BE2C (cell line): Measurements from ENCODE around the gene MGLL.

Experiments
- DNase-seq: peaks from one replicate; pipeline ENCODE4 v3.0.0-alpha.2; 2020
- H3K27me3 ChIP-seq: fragments of 250-450 bp; sonication (Bioruptor Pico); 2 replicates; pipeline ENCODE4 v1.5.1; 2020; ENCODE audit warnings: mild to moderate bottlenecking
- H3K36me3 ChIP-seq: fragments of 250-450 bp; sonication (Bioruptor Pico); 2 replicates; pipeline ENCODE4 v1.5.1; 2020; ENCODE audit warnings: mild to moderate bottlenecking
- H3K4me1 ChIP-seq: fragments of 250-450 bp; sonication (Bioruptor Pico); 2 replicates; pipeline ENCODE4 v1.5.1; 2020
- H3K4me3 ChIP-seq: 2 replicates; pipeline ENCODE4 v1.5.1; 2011; ENCODE audit warnings: low read depth, low read length
- H3K9me3 ChIP-seq: fragments of 250-450 bp; sonication (Bioruptor Pico); 2 replicates; pipeline ENCODE4 v1.5.1; 2020
- TF ChIP-seq, protein P1 (sequence below): IDR thresholded peaks from 2 replicates; pipeline ENCODE4 v1.5.1; 2012; ENCODE audit warnings: mild to moderate bottlenecking, low read depth, low read length

MGLL gene

DNA sequence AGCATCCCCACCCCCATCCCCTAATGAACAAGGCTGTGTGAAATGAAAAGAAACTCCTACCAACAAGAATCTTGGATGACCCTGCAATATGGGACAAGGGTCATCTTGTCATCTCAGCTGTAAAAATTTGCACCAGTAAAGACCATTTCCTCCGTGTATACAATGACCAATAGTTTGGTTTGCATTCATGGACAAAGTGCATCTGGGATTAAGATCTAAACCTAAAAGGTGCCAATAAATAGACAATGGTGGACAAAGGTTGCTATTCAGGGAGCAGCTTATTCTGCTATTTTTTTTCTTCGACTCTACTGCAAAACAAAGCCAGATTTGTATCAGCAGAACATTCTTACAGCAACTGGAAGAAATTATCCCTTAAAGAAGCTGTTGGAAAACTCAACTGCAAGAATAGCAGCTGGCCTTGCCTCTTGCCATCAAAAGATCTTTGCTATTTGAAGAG, 8.0 kb downstream of the MGLL start:
- H3K27me3 ChIP-seq, result no peaks in the 10 kb centered on the region
- no peak overlapping the region for H3K4me3 ChIP-seq
- H3K4me1 ChIP-seq, result no peaks in the 10 kb centered on the region
- H3K9me3 ChIP-seq, result no peaks in the 10 kb centered on the region
- H3K36me3 ChIP-seq, result no peaks in the 10 kb centered on the region
- TF ChIP-seq, protein P1, sequence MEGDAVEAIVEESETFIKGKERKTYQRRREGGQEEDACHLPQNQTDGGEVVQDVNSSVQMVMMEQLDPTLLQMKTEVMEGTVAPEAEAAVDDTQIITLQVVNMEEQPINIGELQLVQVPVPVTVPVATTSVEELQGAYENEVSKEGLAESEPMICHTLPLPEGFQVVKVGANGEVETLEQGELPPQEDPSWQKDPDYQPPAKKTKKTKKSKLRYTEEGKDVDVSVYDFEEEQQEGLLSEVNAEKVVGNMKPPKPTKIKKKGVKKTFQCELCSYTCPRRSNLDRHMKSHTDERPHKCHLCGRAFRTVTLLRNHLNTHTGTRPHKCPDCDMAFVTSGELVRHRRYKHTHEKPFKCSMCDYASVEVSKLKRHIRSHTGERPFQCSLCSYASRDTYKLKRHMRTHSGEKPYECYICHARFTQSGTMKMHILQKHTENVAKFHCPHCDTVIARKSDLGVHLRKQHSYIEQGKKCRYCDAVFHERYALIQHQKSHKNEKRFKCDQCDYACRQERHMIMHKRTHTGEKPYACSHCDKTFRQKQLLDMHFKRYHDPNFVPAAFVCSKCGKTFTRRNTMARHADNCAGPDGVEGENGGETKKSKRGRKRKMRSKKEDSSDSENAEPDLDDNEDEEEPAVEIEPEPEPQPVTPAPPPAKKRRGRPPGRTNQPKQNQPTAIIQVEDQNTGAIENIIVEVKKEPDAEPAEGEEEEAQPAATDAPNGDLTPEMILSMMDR, result no peak
- DNase-seq, result no peak

DNA sequence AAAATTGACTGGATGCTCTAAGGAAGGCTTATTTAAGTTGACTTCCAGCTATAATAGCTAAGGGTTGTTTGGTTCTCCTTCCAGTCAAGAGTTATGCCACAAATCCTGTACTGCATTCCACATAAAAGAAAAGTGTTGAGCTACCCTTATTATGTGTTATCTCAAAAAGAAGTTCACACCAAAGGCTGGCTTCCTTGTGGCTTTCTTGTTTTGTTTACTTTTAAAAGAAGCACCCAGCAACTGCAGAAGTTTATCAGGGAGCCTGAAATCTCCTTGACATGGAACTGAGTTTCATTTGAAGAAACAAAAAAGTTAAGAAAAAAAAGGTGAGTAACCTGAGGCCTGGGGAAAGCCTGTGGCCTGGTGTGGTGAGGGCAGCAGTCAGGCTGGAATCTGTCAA, 10.2 kb downstream of the MGLL start:
- TF ChIP-seq, protein P1, result no peak
- H3K4me1 ChIP-seq, result no peaks in the 10 kb centered on the region
- DNase-seq, result no peak
- no peak overlapping the region for H3K4me3 ChIP-seq
- no peaks in the 10 kb centered on the region for H3K27me3 ChIP-seq
- H3K9me3 ChIP-seq, result no peaks in the 10 kb centered on the region
- no peaks in the 10 kb centered on the region for H3K36me3 ChIP-seq

DNA sequence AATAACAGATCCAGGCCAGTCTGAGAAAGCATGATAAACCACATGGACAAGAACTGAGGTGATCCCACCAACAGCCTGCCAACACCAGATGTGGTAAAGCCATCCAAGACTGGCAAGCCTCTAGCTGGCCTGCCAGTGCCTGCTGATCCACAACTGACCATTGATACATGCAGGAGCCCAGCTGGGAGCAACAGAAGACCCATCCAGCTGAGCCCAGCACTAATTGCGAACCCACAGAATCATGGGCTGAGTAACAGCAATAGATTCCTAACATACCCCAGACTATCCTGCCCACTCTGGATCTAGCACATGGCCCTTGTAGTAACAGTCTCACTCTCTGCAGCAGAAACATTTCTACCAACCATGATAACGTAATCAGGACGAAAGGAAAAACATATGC, 10.6 kb downstream of the MGLL start:
- TF ChIP-seq, protein P1, result no peak
- Histone ChIP-seq H3K36me3 (no peaks in the 10 kb centered on the region), H3K27me3 (no peaks in the 10 kb centered on the region), H3K4me3 (no peak overlapping the region), H3K4me1 (no peaks in the 10 kb centered on the region), H3K9me3 (no peaks in the 10 kb centered on the region)
- DNase-seq, result no peak

DNA sequence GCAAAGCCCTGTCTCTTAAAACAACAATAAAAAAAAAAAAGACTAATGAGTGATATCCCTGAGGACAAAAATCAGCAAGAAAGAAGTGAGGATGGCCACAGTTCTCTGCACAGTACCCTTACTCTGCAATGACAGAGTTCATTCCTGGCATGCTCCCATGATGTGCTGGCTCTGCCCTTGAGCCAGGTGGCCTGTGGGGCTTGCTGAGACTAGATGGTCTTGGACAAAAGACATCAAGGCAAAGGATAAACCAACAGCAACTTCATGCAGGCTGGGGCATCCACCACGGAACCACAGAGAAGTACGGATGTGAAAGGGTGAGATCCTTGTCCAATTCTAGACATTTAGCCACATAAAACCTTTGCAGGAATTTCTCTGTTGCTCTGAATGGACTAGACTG, 12.7 kb downstream of the MGLL start:
- Histone ChIP-seq H3K4me1 (no peaks in the 10 kb centered on the region), H3K36me3 (no peaks in the 10 kb centered on the region), H3K9me3 (no peaks in the 10 kb centered on the region), H3K27me3 (no peaks in the 10 kb centered on the region), H3K4me3 (no peak overlapping the region)
- TF ChIP-seq, protein P1, result no peak
- no peak for DNase-seq

DNA sequence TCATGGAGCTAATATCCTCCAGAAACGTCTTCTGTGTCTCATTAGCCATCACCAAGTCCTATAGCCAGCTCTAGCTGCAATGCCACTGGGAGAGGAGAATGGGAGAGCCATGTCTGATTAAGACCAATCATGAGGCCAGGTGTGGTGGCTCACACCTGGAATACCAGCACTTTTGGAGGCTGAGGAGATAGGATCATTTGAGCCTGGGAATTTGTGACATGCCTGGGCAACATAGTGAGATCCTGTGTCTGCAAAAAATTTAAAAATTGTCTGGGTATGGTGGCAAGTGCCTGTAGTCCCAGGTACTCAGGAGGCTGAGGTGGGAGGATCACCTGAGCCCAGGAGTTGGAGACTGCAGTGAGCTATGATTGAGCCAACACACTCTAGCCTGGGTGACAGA, 13.1 kb downstream of the MGLL start:
- Histone ChIP-seq H3K9me3 (no peaks in the 10 kb centered on the region), H3K4me1 (no peaks in the 10 kb centered on the region), H3K36me3 (no peaks in the 10 kb centered on the region), H3K27me3 (no peaks in the 10 kb centered on the region), H3K4me3 (no peak overlapping the region)
- TF ChIP-seq, protein P1, result no peak
- no peak for DNase-seq

DNA sequence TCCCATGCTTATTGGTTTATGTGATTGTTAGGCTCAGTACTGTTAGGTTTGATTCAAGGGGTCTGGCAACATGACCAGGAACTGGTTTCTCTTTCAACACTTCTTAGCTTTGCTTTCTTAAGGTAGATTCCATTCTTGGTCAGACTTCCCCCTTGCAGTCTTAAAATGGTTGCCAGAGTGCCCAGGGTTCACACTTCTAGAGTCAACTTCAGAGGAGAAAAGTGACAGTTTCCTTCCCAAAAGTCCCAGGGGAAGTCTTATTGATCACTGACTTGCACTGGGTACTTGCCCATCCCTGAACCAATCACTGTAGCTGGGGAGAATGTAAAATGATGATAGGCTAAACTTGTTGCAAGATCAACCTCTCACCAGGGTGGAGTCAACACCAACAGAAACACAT, 14.1 kb downstream of the MGLL start:
- no peak for DNase-seq
- no peaks in the 10 kb centered on the region for H3K27me3 ChIP-seq
- TF ChIP-seq, protein P1, result no peak
- no peak overlapping the region for H3K4me3 ChIP-seq
- no peaks in the 10 kb centered on the region for H3K36me3 ChIP-seq
- H3K4me1 ChIP-seq, result no peaks in the 10 kb centered on the region
- no peaks in the 10 kb centered on the region for H3K9me3 ChIP-seq
